GM21447 (cell line): Measurements from ENCODE around the gene SLC12A4.

Experiments used
- ATAC-seq: cut with Tn5 transposase; IDR thresholded peaks from one replicate; pipeline ENCODE4 v1.9.1; 2021; ENCODE audit not compliant: unreplicated experiment

SLC12A4 gene

GRCh38 chr16:67963662-67964321, 4.6 kb downstream of the SLC12A4 start:
- ATAC-seq: no peak

DNA sequence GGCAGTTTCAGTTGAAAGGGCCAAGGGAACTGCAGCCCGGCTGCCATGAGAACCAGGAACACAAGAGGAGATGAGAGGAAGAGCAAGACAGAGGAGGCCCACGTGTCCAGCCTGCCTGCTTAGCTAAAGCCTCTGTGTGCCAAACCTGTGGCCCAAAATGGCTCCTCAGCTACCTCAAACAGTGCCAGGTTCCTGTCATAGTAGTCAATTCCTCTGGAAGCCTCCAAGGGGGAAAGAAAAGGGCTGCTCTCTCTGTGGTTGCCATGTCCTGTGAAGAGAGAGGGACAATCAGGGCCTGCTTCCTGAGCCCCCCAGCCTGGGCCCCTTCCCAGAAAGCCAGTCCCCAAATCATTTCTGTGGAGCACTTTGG, 5.2 kb downstream of the SLC12A4 start:
- no peak for ATAC-seq

- ATAC-seq: no peak
These were observed 6.3 kb downstream of the SLC12A4 start for GRCh38 chr16:67962135-67962534.

- ATAC-seq: no peak
These were observed 6.9 kb downstream of the SLC12A4 start for GRCh38 chr16:67961551-67961957.

GRCh38 chr16:67959536-67960329, 8.7 kb downstream of the SLC12A4 start:
- no peak for ATAC-seq

GRCh38 chr16:67957622-67958021, 10.8 kb downstream of the SLC12A4 start:
- no peak for ATAC-seq

GRCh38 chr16:67954421-67955196, 13.8 kb downstream of the SLC12A4 start:
- no peak for ATAC-seq

DNA sequence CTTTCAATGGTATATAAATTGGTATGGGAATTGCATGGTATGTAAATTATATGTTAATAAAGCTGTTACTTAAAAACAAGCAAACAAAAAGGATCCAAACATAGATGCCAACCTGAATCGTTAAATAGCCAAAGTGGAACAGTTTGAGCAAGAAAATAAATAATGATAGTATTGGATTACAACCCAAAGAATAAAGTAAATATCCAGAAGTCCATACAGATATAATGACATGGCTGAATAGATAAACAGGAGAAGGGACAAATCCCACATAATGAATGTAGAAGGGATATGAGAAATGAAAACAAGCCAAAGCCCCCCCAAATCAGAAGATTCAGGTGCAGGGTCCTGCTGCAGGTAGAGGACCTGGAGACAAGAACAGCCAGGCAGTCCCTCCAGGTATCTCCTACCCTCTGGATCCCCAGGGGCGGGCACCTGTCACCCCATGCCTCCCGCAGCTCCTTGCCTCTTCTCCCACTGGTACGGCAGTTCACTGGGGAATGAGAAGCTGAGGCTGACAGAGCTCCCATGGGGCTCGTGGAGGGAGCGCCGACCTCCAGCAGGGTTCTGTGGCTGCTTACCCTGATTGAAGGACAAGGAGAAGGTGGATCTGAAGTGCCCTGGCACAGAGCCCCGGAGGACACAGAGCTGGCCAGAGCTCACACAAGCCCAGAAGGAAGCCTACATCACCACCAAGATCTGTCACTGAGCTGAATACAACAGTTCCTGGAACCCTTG, 14.6 kb downstream of the SLC12A4 start:
- ATAC-seq: no peak

- no peak for ATAC-seq
These were observed 17.0 kb downstream of the SLC12A4 start for GRCh38 chr16:67951485-67951884.

- no peak for ATAC-seq
These were observed 18.0 kb downstream of the SLC12A4 start for GRCh38 chr16:67950335-67950843.

DNA sequence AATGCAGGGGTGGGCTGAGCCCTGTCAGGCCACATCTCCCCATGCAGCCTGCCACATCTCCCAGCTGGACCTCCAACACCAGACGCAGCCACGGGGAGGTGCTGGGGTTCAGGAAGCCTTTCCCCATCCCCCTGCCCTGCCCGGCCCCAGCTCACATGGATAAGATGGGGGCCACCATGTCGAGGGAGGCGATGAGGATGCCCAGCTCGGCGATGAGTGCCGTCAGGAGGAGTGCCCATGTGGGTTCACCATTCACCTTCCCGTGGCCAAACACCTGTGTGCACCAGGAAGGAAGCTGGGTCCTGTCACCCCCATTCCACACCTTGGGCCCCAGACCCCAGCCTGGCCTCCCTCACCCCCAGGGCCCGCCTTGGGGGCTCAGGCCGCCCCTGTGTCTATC, 18.8 kb downstream of the SLC12A4 start:
- no peak for ATAC-seq

GRCh38 chr16:67948015-67948414, 20.4 kb downstream of the SLC12A4 start:
- no peak for ATAC-seq

GRCh38 chr16:67946966-67947558, 21.4 kb downstream of the SLC12A4 start:
- ATAC-seq: no peak

DNA sequence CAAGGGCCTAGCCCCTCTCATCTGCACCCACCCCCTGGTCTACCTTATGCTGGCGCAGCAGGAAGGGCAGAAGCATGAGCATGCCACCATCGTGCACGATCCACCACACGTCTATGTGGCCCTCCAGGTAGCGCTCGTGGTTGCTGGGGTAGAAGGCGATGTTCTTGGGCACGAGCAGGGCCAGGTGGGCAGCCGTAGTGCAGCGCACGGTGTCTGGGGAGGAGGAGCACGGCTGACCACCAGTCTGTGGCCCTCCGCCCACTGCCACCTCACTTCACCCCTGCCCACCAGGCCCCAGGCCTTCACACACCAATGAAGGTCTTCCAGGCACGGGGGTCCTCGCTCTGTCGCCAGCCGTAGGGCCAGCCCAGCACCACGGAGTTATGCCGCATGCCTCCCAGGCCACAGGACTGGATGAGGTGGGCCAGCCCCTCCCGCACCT, 22.3 kb downstream of the SLC12A4 start:
- no peak for ATAC-seq

DNA sequence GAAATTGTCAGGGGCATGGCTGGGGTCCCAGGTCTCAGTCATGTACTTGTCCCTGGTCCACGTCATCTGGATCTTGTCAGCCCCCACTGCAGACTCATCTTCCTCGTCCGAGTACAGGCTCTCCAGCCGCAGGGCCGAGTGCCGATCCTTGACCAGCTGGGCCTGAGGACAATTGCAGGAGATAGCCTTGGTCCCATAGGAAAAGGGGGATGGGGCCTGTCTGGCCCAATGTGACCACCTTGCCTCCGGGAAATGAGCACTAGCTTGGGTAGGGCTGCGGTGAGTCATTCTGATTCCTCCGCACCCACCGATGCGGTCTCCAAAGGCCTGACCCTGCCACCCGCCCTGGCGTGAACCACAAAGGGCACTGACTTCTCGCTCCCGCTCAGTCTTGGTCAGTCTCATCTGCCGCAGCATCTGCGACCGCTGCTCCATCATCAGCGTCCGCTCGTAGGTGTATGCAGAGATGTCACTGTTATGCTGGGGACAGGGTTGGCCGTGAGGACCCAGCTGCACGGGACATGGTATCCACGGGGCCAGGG, 23.0 kb downstream of the SLC12A4 start:
- ATAC-seq: no peak

DNA sequence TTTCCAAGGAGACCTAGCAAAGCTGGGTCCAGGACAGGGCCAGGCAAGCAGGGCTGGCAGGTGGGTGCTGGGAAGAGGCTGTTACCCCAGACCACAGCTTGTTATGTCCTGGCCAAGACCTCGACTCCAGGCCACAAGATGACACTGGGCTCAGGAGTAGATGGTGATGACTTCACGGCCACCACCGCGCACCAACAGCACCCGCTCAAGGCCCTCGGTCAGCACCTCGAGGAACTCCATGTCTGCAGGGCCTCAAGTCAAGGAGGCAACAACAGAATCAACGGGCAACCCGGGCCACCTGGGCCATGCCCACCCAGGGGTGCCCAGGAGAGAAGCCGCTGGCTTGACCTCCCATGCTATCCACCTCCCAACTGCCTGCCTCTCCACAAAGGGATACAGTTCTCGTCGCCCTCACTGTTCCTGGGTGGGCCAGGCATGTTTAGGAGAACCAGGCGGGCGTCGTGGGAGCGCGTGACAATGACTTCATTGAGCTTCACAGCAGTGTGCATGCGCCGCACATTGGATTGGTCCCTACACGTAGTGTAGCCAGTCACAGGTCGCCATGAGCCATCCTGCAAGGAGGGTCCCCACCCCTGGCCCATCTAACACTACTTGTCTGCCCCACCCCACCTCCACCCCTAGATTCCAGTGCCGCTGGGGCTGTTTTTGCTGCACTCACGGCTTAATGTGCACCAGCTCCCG, 23.6 kb downstream of the SLC12A4 start:
- ATAC-seq: no peak

GRCh38 chr16:67943619-67944504, 24.6 kb downstream of the SLC12A4 start, which contains the start of gene LCAT:
Gene LCAT (minus strand): TSS chr16:67944120. CDS start chr16:67944101, 19 bp downstream.
- ATAC-seq: no peak

DNA sequence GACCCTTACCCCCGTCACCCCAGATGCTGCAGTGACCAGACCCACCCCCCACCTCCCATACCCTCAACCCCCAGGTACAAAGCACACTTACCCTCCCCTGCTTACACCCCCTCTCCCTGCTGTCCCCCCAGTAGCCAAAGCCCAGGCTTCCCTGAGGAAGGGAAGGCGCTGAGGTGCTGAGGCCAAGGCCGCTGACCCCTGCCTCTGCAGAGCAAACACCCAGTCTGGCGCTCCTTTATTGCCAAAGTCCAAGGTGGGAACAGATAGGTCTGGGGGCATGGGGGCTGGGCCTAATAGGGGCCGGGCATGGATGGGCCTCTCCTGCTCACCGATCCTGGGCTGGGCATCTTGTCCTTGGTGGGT, 25.2 kb downstream of the SLC12A4 start:
- no peak for ATAC-seq
